ENCODE data around the gene HOXA9. TPM values are rescaled to one million over a fixed set of nuclear protein-coding genes. Genes with fewer than 3 reads are reported as not detected.

HOXA9 gene
- total and polyA plus RNA-seq, 2 of the 8 experiments (the other 6 are each of a cell fraction or from before 2014, with no cell fraction given) = not detected

DNA sequence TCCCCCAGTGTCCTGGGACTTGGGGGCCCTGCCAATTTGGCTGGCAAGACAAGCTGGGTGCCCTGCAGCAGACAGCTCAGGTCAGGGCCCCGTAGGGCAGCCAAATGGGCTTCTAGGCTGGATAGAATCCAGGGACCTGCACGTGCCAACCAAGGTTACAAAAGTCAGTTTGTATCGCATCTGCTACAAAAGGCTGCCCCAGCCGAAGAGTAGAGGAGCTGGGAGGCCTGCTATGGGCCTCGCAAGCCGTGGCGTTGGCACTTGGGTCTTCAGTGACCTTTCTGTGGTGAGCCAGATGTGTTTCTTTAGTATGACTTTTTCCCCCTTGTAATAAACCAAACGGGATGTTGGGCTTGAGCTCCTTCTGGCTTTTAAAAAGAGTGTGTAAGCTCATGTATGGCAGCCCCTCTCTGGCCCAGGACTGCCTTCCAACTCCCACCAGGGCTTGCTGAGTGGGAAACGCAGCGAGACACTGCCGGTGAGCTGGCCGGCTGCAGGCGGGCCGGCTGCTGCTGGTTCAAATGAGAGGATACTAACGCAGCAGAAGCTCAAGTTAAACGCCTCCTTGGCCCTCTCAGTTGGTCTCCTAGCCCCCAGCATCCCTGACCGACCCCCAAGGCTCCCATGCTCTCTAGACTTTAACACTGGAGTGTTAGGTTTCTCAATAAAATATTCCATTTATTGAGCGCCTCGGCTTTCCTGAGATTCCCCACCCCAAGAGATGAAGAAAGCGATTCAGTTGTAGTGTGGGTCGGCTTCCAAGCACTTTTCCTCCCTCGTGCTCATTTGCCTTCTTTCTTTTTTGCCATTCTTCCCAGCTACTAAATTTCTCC is 11.8 kb upstream of the HOXA9 start:
- H2AK5ac ChIP-seq (ENCODE audit: low read depth, low read length) = no peak overlapping the region
- no peak overlapping the region for H3K4ac ChIP-seq (replicated peaks; ENCODE audit: insufficient read length, low read depth, low read length)
- no peaks in the 10 kb centered on the region; the same call in 1 of the 2 replicates for H3K23me2 ChIP-seq (ENCODE audit: low read depth, low read length)
- no peak overlapping the region for H4K5ac ChIP-seq (ENCODE audit: insufficient read length, low read depth, low read length)
- no peak overlapping the region for H2BK20ac ChIP-seq (ENCODE audit: low read length)
- no peak overlapping the region for H4K8ac ChIP-seq (ENCODE audit: extremely low read depth, insufficient read depth, low read length)
- 32% methylated on average over 22 of the region's 22 CpGs; no CpG with 5 or more reads in 1 of the 2 experiments for WGBS, 2 experiments (ENCODE audit: extremely low coverage in 1 of 2, insufficient coverage in 1 of 2, insufficient read length in 1 of 2, insufficient replicate concordance in 2 of 2, low coverage in 1 of 2, low lambda C conversion rate in 2 of 2, missing lambda C conversion rate in 1 of 2)
- no peak overlapping the region for H3K4me2 ChIP-seq (ENCODE audit: insufficient read depth in 1 of 2, low read depth in 2 of 2, low read length in 2 of 2)
- H3K14ac ChIP-seq (ENCODE audit: insufficient read length) = no peak overlapping the region
- peaks cover 0 to 15% (median 0%) of the 10 kb centered on the region in 4 experiments; a peak in 1 of 8 replicates for H3K36me3 ChIP-seq (ENCODE audit: control insufficient read depth in 2 of 4, insufficient read depth in 4 of 4, low read length in 3 of 4)
- H2BK5ac ChIP-seq (ENCODE audit: low read depth, low read length) = no peak overlapping the region
- FAIRE-seq (no peak), DNase-seq (ENCODE audit: low read depth in 1 of 2, low spot score in 2 of 2) (peak in 1 of 2 experiments; percentile 44)
- H3K9ac ChIP-seq (replicated peaks in 1 of 4; ENCODE audit: extremely low read depth in 1 of 4, low read depth in 3 of 4, low read length in 3 of 4) = no peak overlapping the region
- no peak overlapping the region for H3K23ac ChIP-seq (ENCODE audit: insufficient read length)
- H3K79me2 ChIP-seq (ENCODE audit: control insufficient read depth in 1 of 2, insufficient read depth in 2 of 2, low read length in 2 of 2) = no peaks in the 10 kb centered on the region
- H2BK12ac ChIP-seq (ENCODE audit: low read depth, low read length) = no peak overlapping the region
- no peak overlapping the region for H2AFZ ChIP-seq (ENCODE audit: low read length)
- TF ChIP-seq EGR1 (IDR thresholded peaks at IDR 0.05; ENCODE audit: borderline replicate concordance, low read depth, low read length) (no peak), RNF2 (IDR thresholded peaks at IDR 0.05; ENCODE audit: borderline replicate concordance, low read depth, low read length, missing control alignments, poor library complexity, severe bottlenecking) (peak; percentile 96), SUZ12 (IDR thresholded peaks at IDR 0.05; ENCODE audit: low read length) (peak; percentile 90), BACH1 (IDR thresholded peaks at IDR 0.05; ENCODE audit: low read length) (no peak)
- no peak overlapping the region for H3K56ac ChIP-seq (replicated peaks; ENCODE audit: insufficient read length, low read depth, low read length)
- H2BK15ac ChIP-seq (ENCODE audit: low read length) = no peak overlapping the region
- H3K27me3 ChIP-seq (replicated peaks in 1 of 4; ENCODE audit: control insufficient read depth in 3 of 4, extremely low read depth in 1 of 4, insufficient read depth in 3 of 4, low read length in 3 of 4) = peaks cover 99 to 100% (median 100%) of the 10 kb centered on the region in 4 experiments
- no peak overlapping the region for H4K91ac ChIP-seq (replicated peaks; ENCODE audit: insufficient read length, low read length)
- POLR2A ChIA-PET (ENCODE audit: partially characterized antibody) = no interaction called here
- no peak overlapping the region for H3K18ac ChIP-seq (ENCODE audit: extremely low read depth, low read length)
- no peak overlapping the region for H3K27ac ChIP-seq (ENCODE audit: low read depth, low read length)
- CTCF ChIA-PET (ENCODE audit: partially characterized antibody) = interaction anchor here (0.7 to 2.4 kb wide), 11 partner anchors 9 to 919 kb away, joined by 3 to 8 read pairs (median 4); no protein-coding TSS in a partner anchor
- no peak overlapping the region for H3K4me3 ChIP-seq (ENCODE audit: extremely low read depth in 1 of 4, insufficient read depth in 2 of 4, low read depth in 3 of 4, low read length in 4 of 4)
- H3K4me1 ChIP-seq (replicated peaks in 1 of 4; ENCODE audit: control insufficient read depth in 3 of 4, insufficient read depth in 4 of 4, low read length in 3 of 4) = peaks cover 4 to 11% (median 5%) of the 10 kb centered on the region in 4 experiments; a peak in 5 of 7 replicates
- H4K20me1 ChIP-seq (replicated peaks in 1 of 2; ENCODE audit: control insufficient read depth in 1 of 2, insufficient read depth in 2 of 2, low read length in 2 of 2) = peaks cover 43 to 54% of the 10 kb centered on the region in 2 experiments
- no peaks in the 10 kb centered on the region for H3K79me1 ChIP-seq (ENCODE audit: low read depth, low read length)
- H2BK120ac ChIP-seq (replicated peaks; ENCODE audit: low read depth, low read length) = no peak overlapping the region
- no peaks in the 10 kb centered on the region; a peak in 1 of 4 replicates for H3K9me3 ChIP-seq (ENCODE audit: insufficient read depth in 2 of 2, low read depth in 1 of 2, low read length in 1 of 2)

Data from H1 (cell line).